Measurements from ENCODE around the gene PNLIPRP3. TPM values are rescaled to one million over a fixed set of nuclear protein-coding genes. Genes with fewer than 3 reads are reported as not detected.

PNLIPRP3 gene
- total and polyA plus RNA-seq, 2 of the 4 experiments (the other 2 are of a cell fraction) = not detected

DNA sequence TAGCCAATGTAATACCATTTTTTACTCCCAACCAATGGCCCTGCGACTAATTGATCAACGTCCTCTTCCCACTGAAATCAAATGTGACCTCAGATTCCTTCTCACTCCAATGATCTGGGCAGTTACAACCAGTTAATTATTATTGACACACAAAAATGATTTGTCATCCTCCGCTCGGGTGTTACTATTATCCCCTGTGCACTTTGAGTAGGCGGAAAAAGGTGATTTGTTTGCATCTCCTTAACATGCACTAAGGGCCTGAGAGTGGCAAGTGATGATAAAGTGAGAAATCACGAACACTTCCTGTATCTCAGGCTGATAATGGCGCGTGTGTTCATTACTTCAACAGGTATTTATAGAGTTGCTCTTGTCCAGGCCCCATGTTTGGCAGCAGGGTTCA lies 77.1 kb downstream of the PNLIPRP3 start:
- H3K56ac ChIP-seq (ENCODE audit: extremely low read depth, insufficient read depth, low read length) = no peak overlapping the region
- no peak overlapping the region for H2BK20ac ChIP-seq (ENCODE audit: low read depth, low read length)
- H3K14ac ChIP-seq (replicated peaks; ENCODE audit: low read depth, low read length) = no peak overlapping the region
- no peak overlapping the region for H3K4me3 ChIP-seq (ENCODE audit: insufficient read depth, low read depth, low read length)
- H2BK5ac ChIP-seq (ENCODE audit: low read depth, low read length, poor library complexity, severe bottlenecking) = no peak overlapping the region
- no peaks in the 10 kb centered on the region for H4K20me1 ChIP-seq (ENCODE audit: insufficient read depth, low read length)
- no peak overlapping the region for H3K27ac ChIP-seq (ENCODE audit: insufficient read depth, low read length)
- CTCF ChIA-PET = no interaction called here
- H2BK120ac ChIP-seq (ENCODE audit: low read depth, low read length) = no peak overlapping the region
- no peak overlapping the region for H2AK9ac ChIP-seq (replicated peaks; ENCODE audit: low read depth, low read length, poor library complexity)
- H4K5ac ChIP-seq (ENCODE audit: low read depth, low read length) = no peak overlapping the region
- H3K18ac ChIP-seq (ENCODE audit: low read depth, low read length) = no peak overlapping the region
- ATAC-seq (ENCODE audit: low read depth) (no peak), DNase-seq (no peak)
- POLR2A ChIA-PET (ENCODE audit: unreplicated experiment) = no interaction called here
- no peak overlapping the region for H3K9ac ChIP-seq (ENCODE audit: low read depth, low read length)
- no peak overlapping the region for H3K23ac ChIP-seq (ENCODE audit: low read depth, low read length)
- no peaks in the 10 kb centered on the region for H3K79me1 ChIP-seq (ENCODE audit: low read depth in 1 of 2, low read length in 2 of 2)
- dilution Hi-C loops (cut with HindIII; ENCODE audit: low sequenced_read_pairs, unreplicated experiment) (no loop called here), in situ Hi-C loops (cut with MboI; ENCODE audit: low sequenced_read_pairs) (no loop called here), intact Hi-C loops (cut with micrococcal nuclease) (no loop called here)
- no peaks in the 10 kb centered on the region for H3K36me3 ChIP-seq (ENCODE audit: control insufficient read depth, insufficient read depth, low read length)
- no peak overlapping the region for H4K8ac ChIP-seq (ENCODE audit: low read depth in 2 of 2, low read length in 2 of 2)
- 50% methylated on average over 2 of the region's 8 CpGs; no CpG with 5 or more reads in 1 of the 2 experiments for WGBS, 2 experiments (ENCODE audit: extremely low coverage in 2 of 2, insufficient read length in 1 of 2)
- no peak overlapping the region for H3K4me2 ChIP-seq (ENCODE audit: low read depth, low read length)
- TF ChIP-seq SMC3 (IDR thresholded peaks at IDR 0.05; ENCODE audit: low read depth, low read length) (no peak), RCOR1 (IDR thresholded peaks at IDR 0.05; ENCODE audit: insufficient replicate concordance, low read length) (no peak), RFX5 (IDR thresholded peaks at IDR 0.05; ENCODE audit: low read depth, low read length) (no peak), FOS (IDR thresholded peaks at IDR 0.05; ENCODE audit: low read depth, low read length) (no peak), CEBPB (IDR thresholded peaks at IDR 0.05; ENCODE audit: low read depth, low read length) (no peak), MAZ (IDR thresholded peaks at IDR 0.05; ENCODE audit: borderline replicate concordance, low read depth, low read length) (no peak), MXI1 (IDR thresholded peaks at IDR 0.05; ENCODE audit: borderline replicate concordance, low read depth, low read length) (no peak), NFE2L2 (IDR thresholded peaks at IDR 0.05; ENCODE audit: low read depth, low read length) (no peak), RAD21 (IDR thresholded peaks at IDR 0.05; ENCODE audit: low read length) (no peak), CHD1 (IDR thresholded peaks at IDR 0.05; ENCODE audit: low read depth, low read length) (no peak), POLR2A (IDR thresholded peaks at IDR 0.05; ENCODE audit: low read depth, low read length) (no peak), BHLHE40 (IDR thresholded peaks at IDR 0.05; ENCODE audit: low read depth, low read length) (no peak), MAFK (IDR thresholded peaks at IDR 0.05; ENCODE audit: low read depth, low read length) (no peak)
- TF ChIP-seq, protein P1, sequence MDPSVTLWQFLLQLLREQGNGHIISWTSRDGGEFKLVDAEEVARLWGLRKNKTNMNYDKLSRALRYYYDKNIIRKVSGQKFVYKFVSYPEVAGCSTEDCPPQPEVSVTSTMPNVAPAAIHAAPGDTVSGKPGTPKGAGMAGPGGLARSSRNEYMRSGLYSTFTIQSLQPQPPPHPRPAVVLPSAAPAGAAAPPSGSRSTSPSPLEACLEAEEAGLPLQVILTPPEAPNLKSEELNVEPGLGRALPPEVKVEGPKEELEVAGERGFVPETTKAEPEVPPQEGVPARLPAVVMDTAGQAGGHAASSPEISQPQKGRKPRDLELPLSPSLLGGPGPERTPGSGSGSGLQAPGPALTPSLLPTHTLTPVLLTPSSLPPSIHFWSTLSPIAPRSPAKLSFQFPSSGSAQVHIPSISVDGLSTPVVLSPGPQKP (IDR thresholded peaks at IDR 0.05; ENCODE audit: borderline replicate concordance, low read depth, low read length) = no peak
- TF ChIP-seq, protein P2, sequence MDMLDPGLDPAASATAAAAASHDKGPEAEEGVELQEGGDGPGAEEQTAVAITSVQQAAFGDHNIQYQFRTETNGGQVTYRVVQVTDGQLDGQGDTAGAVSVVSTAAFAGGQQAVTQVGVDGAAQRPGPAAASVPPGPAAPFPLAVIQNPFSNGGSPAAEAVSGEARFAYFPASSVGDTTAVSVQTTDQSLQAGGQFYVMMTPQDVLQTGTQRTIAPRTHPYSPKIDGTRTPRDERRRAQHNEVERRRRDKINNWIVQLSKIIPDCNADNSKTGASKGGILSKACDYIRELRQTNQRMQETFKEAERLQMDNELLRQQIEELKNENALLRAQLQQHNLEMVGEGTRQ (IDR thresholded peaks at IDR 0.05; ENCODE audit: low read depth, low read length) = no peak
- TF ChIP-seq, protein P3, sequence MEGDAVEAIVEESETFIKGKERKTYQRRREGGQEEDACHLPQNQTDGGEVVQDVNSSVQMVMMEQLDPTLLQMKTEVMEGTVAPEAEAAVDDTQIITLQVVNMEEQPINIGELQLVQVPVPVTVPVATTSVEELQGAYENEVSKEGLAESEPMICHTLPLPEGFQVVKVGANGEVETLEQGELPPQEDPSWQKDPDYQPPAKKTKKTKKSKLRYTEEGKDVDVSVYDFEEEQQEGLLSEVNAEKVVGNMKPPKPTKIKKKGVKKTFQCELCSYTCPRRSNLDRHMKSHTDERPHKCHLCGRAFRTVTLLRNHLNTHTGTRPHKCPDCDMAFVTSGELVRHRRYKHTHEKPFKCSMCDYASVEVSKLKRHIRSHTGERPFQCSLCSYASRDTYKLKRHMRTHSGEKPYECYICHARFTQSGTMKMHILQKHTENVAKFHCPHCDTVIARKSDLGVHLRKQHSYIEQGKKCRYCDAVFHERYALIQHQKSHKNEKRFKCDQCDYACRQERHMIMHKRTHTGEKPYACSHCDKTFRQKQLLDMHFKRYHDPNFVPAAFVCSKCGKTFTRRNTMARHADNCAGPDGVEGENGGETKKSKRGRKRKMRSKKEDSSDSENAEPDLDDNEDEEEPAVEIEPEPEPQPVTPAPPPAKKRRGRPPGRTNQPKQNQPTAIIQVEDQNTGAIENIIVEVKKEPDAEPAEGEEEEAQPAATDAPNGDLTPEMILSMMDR (conservative IDR thresholded peaks at IDR 0.05; ENCODE audit: low read depth, low read length) = no peak
- H2BK15ac ChIP-seq (ENCODE audit: low read depth, low read length) = no peak overlapping the region
- H3K9me3 ChIP-seq (ENCODE audit: control insufficient read depth, insufficient read depth, low read length) = no peaks in the 10 kb centered on the region
- BruUV-seq (replicated peaks) = no TSS peak
- H3K27me3 ChIP-seq (ENCODE audit: control insufficient read depth, insufficient read depth, low read length) = no peaks in the 10 kb centered on the region
- no peaks in the 10 kb centered on the region for H3K4me1 ChIP-seq (ENCODE audit: control insufficient read depth, insufficient read depth, low read length)
- no peak overlapping the region for H2AFZ ChIP-seq (replicated peaks; ENCODE audit: low read length, poor library complexity)
- H2AK5ac ChIP-seq (ENCODE audit: low read depth, low read length) = no peak overlapping the region
- no peak overlapping the region for H4K91ac ChIP-seq (ENCODE audit: insufficient read depth, low read depth, low read length)
- H3K4ac ChIP-seq (ENCODE audit: low read depth, low read length) = no peak overlapping the region
- H3K9me1 ChIP-seq (ENCODE audit: insufficient read depth, low read length) = no peaks in the 10 kb centered on the region
